D721Med (cell line): ENCODE measurements around the gene CCSER2.
A peak's percentile ranks its signal among the peaks of the same experiment; 100 is the strongest.
"Not testable (repeated sequence)": the region's sequence is repeated elsewhere in the genome, so short reads cannot be mapped to it uniquely, and the experiment has no call there.

Experiments used
- DNase-seq: peaks from one replicate; pipeline ENCODE4 v3.0.0; 2011; ENCODE audit warnings: low spot score; ENCODE audit not compliant: insufficient read length
- FAIRE-seq: peaks from 2 replicates; lab custom pipeline; 2011; peaks lifted over from hg19 to GRCh38; lab: Jason Lieb, UNC
- CTCF ChIP-seq: IDR thresholded peaks from 2 replicates; pipeline ENCODE4 v1.5.1; 2012; ENCODE audit warnings: mild to moderate bottlenecking, control low read depth; ENCODE audit not compliant: insufficient read depth; ENCODE audit errors: missing control alignments

CCSER2 gene

GRCh38 chr10:84447701-84448400 lies 119.5 kb downstream of the CCSER2 start:
- TF ChIP-seq CTCF: no peak
- FAIRE-seq (no peak), DNase-seq (no peak)

GRCh38 chr10:84449351-84449750 lies 121.0 kb downstream of the CCSER2 start:
- FAIRE-seq, DNase-seq: not testable (repeated sequence)

- DNase-seq: no peak
- TF ChIP-seq CTCF: no peak
- no peak for FAIRE-seq
These were observed 123.6 kb downstream of the CCSER2 start for GRCh38 chr10:84452003-84452402.

- DNase-seq (no peak), FAIRE-seq (no peak)
- TF ChIP-seq CTCF: no peak
These were observed 124.9 kb downstream of the CCSER2 start for GRCh38 chr10:84453303-84453702.

GRCh38 chr10:84456126-84456525 lies 127.7 kb downstream of the CCSER2 start:
- DNase-seq: no peak
- FAIRE-seq: no peak
- TF ChIP-seq CTCF: no peak

- FAIRE-seq: no peak
- TF ChIP-seq CTCF: no peak
- no peak for DNase-seq
These were observed 132.1 kb downstream of the CCSER2 start for GRCh38 chr10:84460520-84460919.

GRCh38 chr10:84469470-84469869 lies 141.1 kb downstream of the CCSER2 start:
- DNase-seq (no peak), FAIRE-seq (no peak)
- TF ChIP-seq CTCF: no peak

GRCh38 chr10:84473136-84473535 lies 144.7 kb downstream of the CCSER2 start:
- no peak for TF ChIP-seq CTCF
- FAIRE-seq (peak; percentile 74), DNase-seq (no peak)
